Activated CD4-positive, alpha-beta memory T cell treated with anti-CD3 and anti-CD28 coated beads, Interleukin-2, amount 10 ng/mL, durations not matched to agents 7 days and 5 days (primary cell): Measurements from ENCODE around the gene BEST1. TPM values are rescaled to one million over a fixed set of nuclear protein-coding genes. Genes with fewer than 3 reads are reported as not detected.
"Not testable (repeated sequence)": the region's sequence is repeated elsewhere in the genome, so short reads cannot be mapped to it uniquely, and the experiment has no call there.

ENCODE experiments used
- CTCF ChIA-PET: fragments of 350-600 bp; sonication (Branson Sonifier 250); formaldehyde crosslinking; loops from one replicate; lab custom pipeline; 2021; ENCODE audit warnings: antibody characterized with exemption, inconsistent platforms; lab: Charles Lee
- POLR2A ChIA-PET: fragments of 350-600 bp; sonication (Branson Sonifier 250); formaldehyde crosslinking; loops from one replicate; lab custom pipeline; 2021; ENCODE audit warnings: antibody characterized with exemption; lab: Charles Lee
- DNase-seq: peaks from one replicate; pipeline ENCODE4 v3.0.0-alpha.2; 2020
- H3K27ac Mint-ChIP-seq: one replicate; pipeline ENCODE4 v1.8.0; 2021; ENCODE audit warnings: mild to moderate bottlenecking, mixed read lengths
- H3K27me3 Mint-ChIP-seq: one replicate; pipeline ENCODE4 v1.8.0; 2021; ENCODE audit warnings: mixed read lengths
- H3K36me3 Mint-ChIP-seq: one replicate; pipeline ENCODE4 v1.8.0; 2021; ENCODE audit warnings: low read depth, mixed read lengths
- H3K4me1 Mint-ChIP-seq: one replicate; pipeline ENCODE4 v1.8.0; 2021; ENCODE audit warnings: mixed read lengths
- H3K4me3 Mint-ChIP-seq: one replicate; pipeline ENCODE4 v1.8.0; 2021; ENCODE audit warnings: mild to moderate bottlenecking, mixed read lengths
- H3K9me3 Mint-ChIP-seq: one replicate; pipeline ENCODE4 v1.8.0; 2021; ENCODE audit warnings: mixed read lengths
- total RNA-seq, 2 experiments: library from RNA; stranded (reverse); gene quantifications; one replicate each; pipeline ENCODE4 v1.2.3, GENCODE V29; 2021

The BEST1 gene
- total RNA-seq, 2 experiments from 2014 or later, result 0.25 to 0.30 TPM

- CTCF ChIA-PET, result no interaction called here
Observed at GRCh38 chr11:61980783-61981541, 30.8 kb downstream of the BEST1 start.

GRCh38 chr11:61983419-61983818, 33.3 kb downstream of the BEST1 start:
- H3K27ac Mint-ChIP-seq, result no peak overlapping the region
- H3K27me3 Mint-ChIP-seq, result peaks cover 18% of the 10 kb centered on the region
- ChIA-PET POLR2A (interaction anchor here (1.2 kb wide), 1 partner anchor 15 kb away, joined by 4 read pairs; the partner anchor contains the start of gene FTH1), CTCF (interaction anchor here (2.2 kb wide), 1 partner anchor 99 kb away, joined by 13 read pairs; no protein-coding TSS in a partner anchor)
- peaks cover 17% of the 10 kb centered on the region for H3K9me3 Mint-ChIP-seq
- peaks cover 2% of the 10 kb centered on the region for H3K4me1 Mint-ChIP-seq
- H3K4me3 Mint-ChIP-seq, result no peak overlapping the region
- no peak for DNase-seq
- peaks cover 15% of the 10 kb centered on the region for H3K36me3 Mint-ChIP-seq

More at GRCh38 chr11:61980783-61981541, 30.8 kb downstream of the BEST1 start:
- peaks cover 5% of the 10 kb centered on the region for H3K4me1 Mint-ChIP-seq
- DNase-seq, result no peak
- no peaks in the 10 kb centered on the region for H3K36me3 Mint-ChIP-seq
- H3K27ac Mint-ChIP-seq, result no peak overlapping the region
- peaks cover under 1% of the 10 kb centered on the region for H3K27me3 Mint-ChIP-seq
- POLR2A ChIA-PET, result interaction anchor here (0.7 kb wide), 1 partner anchor 12 kb away, joined by 3 read pairs; no protein-coding TSS in a partner anchor
- no peak overlapping the region for H3K4me3 Mint-ChIP-seq
- H3K9me3 Mint-ChIP-seq, result peaks cover under 1% of the 10 kb centered on the region

- CTCF ChIA-PET, result interaction anchor here (1.3 to 1.6 kb wide), 2 partner anchors 39 to 96 kb away, joined by 3 to 4 read pairs; no protein-coding TSS in a partner anchor
- POLR2A ChIA-PET, result no interaction called here
- Mint-ChIP-seq H3K27me3 (peaks cover 36% of the 10 kb centered on the region), H3K9me3 (peaks cover 17% of the 10 kb centered on the region), H3K4me1 (peaks cover 2% of the 10 kb centered on the region), H3K4me3 (no peak overlapping the region), H3K36me3 (peaks cover 15% of the 10 kb centered on the region), H3K27ac (no peak overlapping the region)
- no peak for DNase-seq
Observed at GRCh38 chr11:61985869-61986268, 35.7 kb downstream of the BEST1 start.

GRCh38 chr11:61994981-61995380, 44.8 kb downstream of the BEST1 start:
- no peak overlapping the region for H3K27ac Mint-ChIP-seq
- CTCF ChIA-PET, result no interaction called here
- POLR2A ChIA-PET, result no interaction called here
- H3K27me3 Mint-ChIP-seq, result peaks cover 5% of the 10 kb centered on the region
- no peak for DNase-seq
- H3K4me1 Mint-ChIP-seq, result no peaks in the 10 kb centered on the region
- peaks cover 12% of the 10 kb centered on the region for H3K36me3 Mint-ChIP-seq
- peaks cover 12% of the 10 kb centered on the region for H3K9me3 Mint-ChIP-seq
- H3K4me3 Mint-ChIP-seq, result no peak overlapping the region

GRCh38 chr11:61996933-61997332, 46.8 kb downstream of the BEST1 start:
- peaks cover 12% of the 10 kb centered on the region for H3K36me3 Mint-ChIP-seq
- ChIA-PET CTCF (no interaction called here), POLR2A (no interaction called here)
- no peaks in the 10 kb centered on the region for H3K4me1 Mint-ChIP-seq
- no peak overlapping the region for H3K27ac Mint-ChIP-seq
- H3K27me3 Mint-ChIP-seq, result no peaks in the 10 kb centered on the region
- no peak overlapping the region for H3K4me3 Mint-ChIP-seq
- peaks cover 14% of the 10 kb centered on the region for H3K9me3 Mint-ChIP-seq
- no peak for DNase-seq

GRCh38 chr11:61999141-61999975, 49.2 kb downstream of the BEST1 start:
- DNase-seq, result no peak
- peaks cover 12% of the 10 kb centered on the region for H3K36me3 Mint-ChIP-seq
- H3K9me3 Mint-ChIP-seq, result peaks cover 14% of the 10 kb centered on the region
- POLR2A ChIA-PET, result interaction anchor here (1.6 kb wide), 1 partner anchor 31 kb away, joined by 6 read pairs; the partner anchor contains the start of gene FTH1
- H3K4me1 Mint-ChIP-seq, result no peaks in the 10 kb centered on the region
- H3K27ac Mint-ChIP-seq, result no peak overlapping the region
- CTCF ChIA-PET, result interaction anchor here (0.6 kb wide), 1 partner anchor 36 kb away, joined by 3 read pairs; no protein-coding TSS in a partner anchor
- no peak overlapping the region for H3K4me3 Mint-ChIP-seq
- H3K27me3 Mint-ChIP-seq, result no peaks in the 10 kb centered on the region

- no peak for DNase-seq
- Mint-ChIP-seq H3K36me3 (peaks cover 12% of the 10 kb centered on the region), H3K4me3 (no peak overlapping the region), H3K9me3 (peaks cover 14% of the 10 kb centered on the region), H3K4me1 (no peaks in the 10 kb centered on the region), H3K27ac (no peak overlapping the region), H3K27me3 (no peaks in the 10 kb centered on the region)
- ChIA-PET POLR2A (interaction anchor here (1.0 kb wide), 1 partner anchor 107 kb away, joined by 3 read pairs; no protein-coding TSS in a partner anchor), CTCF (no interaction called here)
Observed at GRCh38 chr11:62000539-62001446, 50.6 kb downstream of the BEST1 start.

GRCh38 chr11:62001450-62002191, 51.5 kb downstream of the BEST1 start:
- POLR2A ChIA-PET, result no interaction called here
- peaks cover 14% of the 10 kb centered on the region for H3K9me3 Mint-ChIP-seq
- no peak for DNase-seq
- no peaks in the 10 kb centered on the region for H3K27me3 Mint-ChIP-seq
- no peaks in the 10 kb centered on the region for H3K4me1 Mint-ChIP-seq
- peaks cover 12% of the 10 kb centered on the region for H3K36me3 Mint-ChIP-seq
- no peak overlapping the region for H3K4me3 Mint-ChIP-seq
- CTCF ChIA-PET, result no interaction called here
- no peak overlapping the region for H3K27ac Mint-ChIP-seq

- H3K27ac Mint-ChIP-seq, POLR2A ChIA-PET, H3K27me3 Mint-ChIP-seq, H3K4me1 Mint-ChIP-seq, H3K4me3 Mint-ChIP-seq, CTCF ChIA-PET, DNase-seq: not testable (repeated sequence)
- H3K9me3 Mint-ChIP-seq, result peaks cover 14% of the 10 kb centered on the region
- H3K36me3 Mint-ChIP-seq, result peaks cover 12% of the 10 kb centered on the region
Observed at GRCh38 chr11:62002283-62002682, 52.1 kb downstream of the BEST1 start.

- POLR2A ChIA-PET, result no interaction called here
- CTCF ChIA-PET, result no interaction called here
Observed at GRCh38 chr11:62004473-62004872, 54.3 kb downstream of the BEST1 start.

GRCh38 chr11:62008193-62008592, 58.0 kb downstream of the BEST1 start:
- Mint-ChIP-seq H3K4me3 (no peak overlapping the region), H3K36me3 (no peaks in the 10 kb centered on the region), H3K4me1 (peaks cover 4% of the 10 kb centered on the region), H3K27me3 (no peaks in the 10 kb centered on the region), H3K27ac (no peak overlapping the region), H3K9me3 (peaks cover 2% of the 10 kb centered on the region)
- ChIA-PET POLR2A (no interaction called here), CTCF (no interaction called here)
- no peak for DNase-seq

More at GRCh38 chr11:62004473-62004872, 54.3 kb downstream of the BEST1 start:
- peaks cover 2% of the 10 kb centered on the region for H3K4me1 Mint-ChIP-seq
- no peaks in the 10 kb centered on the region for H3K27me3 Mint-ChIP-seq
- H3K9me3 Mint-ChIP-seq, result peaks cover 7% of the 10 kb centered on the region
- H3K36me3 Mint-ChIP-seq, result peaks cover 1% of the 10 kb centered on the region
- DNase-seq, result no peak
- no peak overlapping the region for H3K4me3 Mint-ChIP-seq
- no peak overlapping the region for H3K27ac Mint-ChIP-seq
